Activated CD4-positive, alpha-beta T cell treated with anti-CD3 and anti-CD28 coated beads for 48 hours (primary cell): Measurements from ENCODE around the gene GNG10.
A peak's percentile ranks its signal among the peaks of the same experiment; 100 is the strongest.
"Not testable (repeated sequence)": the region's sequence is repeated elsewhere in the genome, so short reads cannot be mapped to it uniquely, and the experiment has no call there.

ENCODE experiments used
- DNase-seq: peaks from one replicate; pipeline ENCODE4 v3.0.0-alpha.2; 2020

GNG10 gene

DNA sequence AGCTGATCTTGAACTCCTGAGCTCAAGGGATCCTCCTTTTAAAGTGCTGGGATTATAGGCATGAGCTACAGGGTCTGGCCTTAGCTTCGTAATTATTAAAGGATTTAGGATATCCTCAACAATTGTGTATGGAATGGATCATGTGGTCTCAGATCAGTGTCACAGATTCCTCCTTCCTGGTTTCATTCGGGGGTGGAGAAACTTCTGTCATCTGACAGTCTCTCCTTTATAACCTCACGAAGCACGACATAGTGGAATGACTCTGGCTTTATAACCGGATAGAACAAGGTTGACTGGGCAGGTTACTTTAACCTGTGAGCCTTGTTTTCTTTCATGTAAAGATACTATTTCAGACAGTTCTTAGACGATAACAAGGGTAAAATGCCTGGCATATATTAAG, 4.4 kb upstream of the GNG10 start:
- DNase-seq = no peak

DNA sequence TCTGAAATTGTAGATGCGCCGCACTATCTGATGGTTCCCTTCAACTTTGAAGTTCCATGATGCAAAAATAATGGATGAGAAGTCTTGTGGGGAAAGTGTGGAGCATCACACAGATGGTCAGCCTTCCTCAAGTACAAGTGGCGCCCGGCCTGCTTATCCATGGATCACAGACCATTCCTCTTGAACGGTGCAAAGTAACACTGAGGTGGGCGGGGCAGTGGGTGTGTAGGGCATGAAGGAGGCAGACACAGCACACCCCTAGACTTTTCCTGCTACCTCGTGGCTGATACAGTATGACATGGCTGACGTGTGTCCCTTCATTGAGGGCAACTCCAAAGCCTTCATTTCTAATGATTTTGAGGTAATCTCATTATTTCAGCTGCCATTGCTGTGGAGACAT, 2.5 kb upstream of the GNG10 start:
- DNase-seq = no peak

DNA sequence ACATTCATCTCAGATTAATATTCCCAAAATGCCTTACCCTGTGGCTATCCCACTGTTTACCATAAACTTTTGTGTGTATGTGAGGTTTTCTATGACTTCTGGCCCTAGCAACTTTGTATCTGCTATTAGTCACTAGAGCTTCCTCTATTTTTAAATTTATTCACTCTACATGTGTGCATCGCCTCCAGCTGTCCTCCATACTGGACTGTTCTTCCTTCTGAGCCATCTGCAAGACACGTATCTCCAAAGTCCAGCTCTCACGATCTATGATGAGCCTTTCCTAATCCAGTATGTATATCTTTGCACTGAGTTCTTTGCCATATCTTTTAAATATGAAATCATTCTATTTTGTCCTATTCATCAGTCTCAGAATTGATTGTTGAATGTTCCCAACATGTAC, 1.7 kb upstream of the GNG10 start:
- no peak for DNase-seq

DNA sequence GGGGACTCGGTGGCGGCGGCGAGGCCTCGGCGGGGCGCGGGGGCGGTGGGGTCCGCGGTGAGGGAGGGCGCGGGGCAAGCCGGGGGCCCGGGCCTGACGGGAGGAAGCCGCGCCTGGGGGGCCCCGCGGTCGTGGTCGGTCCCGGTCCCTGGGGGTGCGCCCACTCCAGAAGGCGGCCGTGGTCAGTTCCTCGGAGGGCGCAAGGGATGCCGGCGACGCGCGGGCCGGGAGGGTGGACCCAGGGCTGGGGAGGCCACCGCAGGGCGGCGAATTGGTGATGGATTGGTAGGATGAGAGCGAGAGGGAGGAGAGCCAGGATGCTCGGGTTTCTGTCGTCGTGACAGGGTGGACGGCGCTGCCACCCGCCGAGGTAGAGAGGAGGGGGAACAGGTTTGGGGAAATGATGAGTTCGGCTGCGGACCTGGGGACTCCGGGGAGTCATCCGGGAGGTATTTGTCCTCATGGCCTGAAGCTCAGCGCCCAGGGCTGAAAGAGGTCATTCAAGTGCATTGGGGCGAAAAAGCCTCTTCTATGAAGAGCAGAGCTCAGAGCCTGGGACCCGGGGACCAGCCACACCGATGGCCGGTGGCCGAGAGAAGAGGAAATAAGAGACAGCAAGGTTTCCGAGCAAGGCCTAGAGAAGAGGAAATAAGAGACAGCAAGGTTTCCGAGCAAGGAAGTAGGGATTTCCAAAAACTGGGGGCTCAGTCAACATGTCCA, 557 bp downstream of the GNG10 start:
- DNase-seq = peak; percentile 48

DNA sequence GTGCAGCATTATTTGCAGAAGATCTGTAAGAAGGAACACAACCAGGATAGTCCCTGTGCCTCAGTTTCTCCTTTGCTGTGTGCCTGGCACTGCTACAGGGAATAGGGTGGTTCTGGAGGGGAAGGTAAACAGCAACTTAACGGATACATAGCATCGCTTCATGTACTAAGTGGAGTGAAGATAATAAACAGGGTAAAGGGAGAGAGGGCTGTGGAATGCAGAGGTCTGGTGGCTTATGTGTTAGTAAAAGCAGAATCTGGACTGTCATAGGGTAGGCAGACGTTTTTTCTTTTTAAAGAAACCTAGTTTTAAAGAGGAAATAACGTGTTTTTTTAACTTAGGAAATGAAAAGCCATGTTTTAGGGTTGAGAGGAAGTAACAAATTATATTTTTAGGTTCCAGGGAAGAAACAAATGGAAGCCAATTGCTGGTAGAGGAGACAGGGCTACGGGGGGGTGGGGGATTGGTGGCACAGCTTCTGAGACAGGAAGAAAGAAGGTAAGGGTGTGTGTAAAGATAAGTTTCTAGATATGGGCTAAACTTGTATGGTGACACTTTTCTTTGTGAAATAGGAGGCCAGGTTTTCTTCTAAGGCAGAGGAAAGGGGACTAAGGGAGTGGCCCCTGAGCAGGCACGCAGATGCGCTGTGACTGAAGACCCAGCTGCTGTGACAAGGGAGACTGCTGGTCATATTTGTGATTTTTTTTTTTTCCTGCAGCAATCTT, 1.3 kb downstream of the GNG10 start:
- no peak for DNase-seq

DNA sequence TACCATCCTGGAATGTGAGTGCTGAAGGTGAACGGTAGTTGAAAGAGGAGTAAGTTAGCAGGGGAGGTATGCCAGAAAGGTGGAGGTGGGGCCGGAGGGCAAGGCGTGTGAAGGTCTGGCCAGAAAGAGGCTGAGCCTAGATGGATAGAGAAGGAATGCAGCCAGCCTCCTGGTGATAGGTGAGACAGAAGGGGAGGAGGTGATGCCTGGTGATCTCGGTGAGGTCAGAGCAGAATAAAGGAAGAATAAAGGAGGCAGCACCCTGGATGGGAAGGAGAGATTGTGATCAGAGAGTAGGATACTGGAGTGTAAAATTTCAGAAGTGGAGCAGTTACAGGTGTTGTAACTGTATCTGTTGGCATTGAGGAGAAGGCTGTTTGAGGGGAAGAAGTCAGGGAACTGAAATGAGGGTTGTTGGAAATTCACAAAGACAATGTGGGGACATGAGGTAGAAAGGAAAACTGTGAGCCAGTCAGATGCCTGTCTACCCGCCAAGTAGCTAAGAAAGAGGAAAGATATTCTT, 2.0 kb downstream of the GNG10 start:
- no peak for DNase-seq

DNA sequence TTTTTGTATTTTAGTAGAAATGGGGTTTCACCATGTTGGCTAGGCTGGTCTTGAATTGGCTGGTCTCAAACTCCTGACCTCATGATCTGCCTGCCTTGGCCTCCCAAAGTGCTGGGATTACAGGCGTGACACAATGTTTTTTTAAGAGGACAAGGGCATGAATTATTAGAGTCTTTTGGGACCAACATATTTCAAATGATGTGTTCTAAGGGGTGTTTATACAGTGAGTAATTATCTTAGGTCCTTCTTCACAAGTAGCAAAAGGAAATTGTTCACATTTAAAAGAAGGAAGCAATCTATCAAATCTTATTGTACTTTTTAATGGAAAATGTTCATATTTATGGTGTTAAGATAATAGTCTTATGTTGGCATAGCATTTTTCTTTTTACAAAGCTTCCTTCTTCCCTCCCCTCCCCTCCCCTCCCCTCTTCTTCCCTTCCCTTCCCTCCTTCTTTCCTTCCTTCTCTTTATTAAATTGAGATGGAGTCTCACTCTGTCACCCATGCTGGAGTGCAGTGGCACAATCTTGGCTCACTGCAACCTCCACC, 6.7 kb downstream of the GNG10 start:
- DNase-seq = no peak

DNA sequence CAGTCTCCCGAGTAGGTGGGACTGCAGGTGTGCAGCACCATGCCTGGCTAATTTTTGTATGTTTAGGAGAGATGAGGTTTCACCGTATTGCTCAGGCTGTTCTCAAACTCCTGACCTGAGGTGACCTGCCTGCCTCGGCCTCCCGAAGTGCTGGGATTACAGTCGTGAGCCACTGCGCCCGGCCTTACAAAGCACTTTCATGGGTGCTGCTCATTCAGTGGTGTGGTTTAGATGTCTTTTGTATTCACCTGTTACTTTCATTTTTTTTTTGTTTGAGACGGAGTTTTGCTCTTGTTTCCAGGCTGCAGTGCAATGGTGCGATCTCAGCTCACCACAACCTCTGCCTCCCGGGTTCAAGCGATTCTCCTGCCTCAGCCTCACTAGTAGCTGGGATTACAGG, 7.2 kb downstream of the GNG10 start:
- DNase-seq = not testable (repeated sequence)

DNA sequence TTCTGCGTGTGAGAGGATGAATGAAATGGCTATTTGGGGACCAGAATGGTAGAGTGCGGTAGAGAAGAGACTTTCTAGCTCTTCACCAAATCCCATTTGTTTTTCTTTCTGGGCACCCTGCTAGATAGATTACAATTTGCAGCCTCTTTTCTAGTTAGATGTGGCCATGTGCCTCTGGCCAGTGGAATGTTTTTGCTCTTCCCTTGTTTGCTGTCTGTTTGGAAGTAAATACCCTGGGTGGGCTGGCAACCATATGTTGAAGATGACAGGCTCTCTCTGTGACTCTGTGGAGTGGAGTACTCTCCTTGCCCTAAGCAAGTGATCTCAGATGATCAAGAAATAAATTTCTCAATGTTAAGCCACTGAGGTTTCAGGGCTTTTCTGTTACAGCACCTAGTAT, 12.9 kb downstream of the GNG10 start:
- no peak for DNase-seq

DNA sequence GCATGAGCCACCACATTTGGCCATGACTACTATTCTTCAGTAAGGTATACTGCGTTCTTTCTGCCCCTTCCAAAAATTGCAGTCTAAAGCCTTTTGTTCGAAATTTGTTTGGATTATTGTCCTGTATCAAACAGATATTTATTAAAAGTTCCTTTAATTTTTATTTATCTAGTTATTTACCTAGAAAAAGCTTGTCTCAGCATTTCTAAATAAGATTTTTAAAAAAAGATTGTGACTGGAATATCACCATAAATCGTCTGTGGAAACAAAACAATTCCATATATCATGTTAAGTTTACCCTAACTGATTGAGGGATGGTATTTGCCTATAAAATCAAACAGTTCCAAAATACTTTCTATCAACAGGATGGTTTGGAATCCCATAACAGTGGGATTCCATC, 14.7 kb downstream of the GNG10 start:
- DNase-seq = no peak

DNA sequence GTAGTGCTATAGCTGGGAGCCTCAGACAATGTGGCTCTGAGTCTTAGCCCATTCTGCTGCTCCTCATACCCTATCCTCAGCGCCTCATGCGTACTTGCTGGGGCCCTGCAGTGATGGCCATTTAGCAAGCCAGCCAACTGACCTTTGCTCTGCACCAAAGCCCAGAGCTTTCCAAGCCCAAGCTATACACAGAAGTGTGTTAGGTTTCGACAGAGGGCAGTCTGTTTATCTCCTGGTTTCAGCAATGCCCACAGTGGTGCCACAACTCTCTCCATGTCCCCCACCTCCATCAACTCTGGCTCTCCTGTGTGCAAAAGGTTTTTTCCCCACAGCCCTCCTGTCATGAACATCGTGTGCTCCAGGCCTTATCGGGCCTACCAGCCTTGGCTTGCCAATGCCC, 16.9 kb downstream of the GNG10 start:
- DNase-seq = no peak

DNA sequence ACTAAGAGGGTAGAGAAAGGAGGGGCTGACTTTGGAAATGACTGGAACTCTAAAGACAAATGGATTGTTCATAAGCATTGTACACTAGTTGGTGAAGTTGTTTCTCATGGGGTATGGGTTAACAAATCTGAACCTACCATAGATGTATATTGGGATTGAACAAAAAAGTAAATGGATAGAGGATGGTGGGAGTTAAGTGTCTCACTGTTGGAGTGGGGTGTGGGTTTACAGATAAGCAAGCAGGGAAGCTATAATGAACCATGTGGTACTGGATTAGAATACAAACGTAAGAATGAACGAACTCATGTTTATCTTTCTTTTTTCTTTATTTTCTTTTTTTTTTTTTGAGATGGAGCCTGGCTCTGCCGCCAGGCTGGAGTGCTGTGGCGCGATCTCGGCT, 17.8 kb downstream of the GNG10 start:
- DNase-seq = no peak

DNA sequence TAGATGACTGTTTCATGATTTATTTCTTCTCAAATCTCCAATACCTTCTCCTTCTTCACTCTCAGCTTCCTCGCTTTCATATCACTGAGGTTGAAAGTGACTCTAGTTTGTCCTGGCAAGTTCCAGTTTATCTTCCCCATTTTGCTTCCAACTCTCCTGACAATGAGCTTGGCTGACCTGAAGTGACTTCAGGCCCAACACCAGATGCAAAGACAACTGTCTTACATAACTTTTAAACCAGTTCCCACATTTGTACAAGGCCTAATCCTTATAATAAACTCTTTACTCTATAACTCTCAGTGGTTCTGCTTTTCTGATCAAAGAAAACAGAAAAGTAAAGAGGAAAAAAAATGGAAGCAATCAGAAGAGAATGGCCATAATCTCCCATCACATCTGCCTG, 22.0 kb downstream of the GNG10 start:
- no peak for DNase-seq

DNA sequence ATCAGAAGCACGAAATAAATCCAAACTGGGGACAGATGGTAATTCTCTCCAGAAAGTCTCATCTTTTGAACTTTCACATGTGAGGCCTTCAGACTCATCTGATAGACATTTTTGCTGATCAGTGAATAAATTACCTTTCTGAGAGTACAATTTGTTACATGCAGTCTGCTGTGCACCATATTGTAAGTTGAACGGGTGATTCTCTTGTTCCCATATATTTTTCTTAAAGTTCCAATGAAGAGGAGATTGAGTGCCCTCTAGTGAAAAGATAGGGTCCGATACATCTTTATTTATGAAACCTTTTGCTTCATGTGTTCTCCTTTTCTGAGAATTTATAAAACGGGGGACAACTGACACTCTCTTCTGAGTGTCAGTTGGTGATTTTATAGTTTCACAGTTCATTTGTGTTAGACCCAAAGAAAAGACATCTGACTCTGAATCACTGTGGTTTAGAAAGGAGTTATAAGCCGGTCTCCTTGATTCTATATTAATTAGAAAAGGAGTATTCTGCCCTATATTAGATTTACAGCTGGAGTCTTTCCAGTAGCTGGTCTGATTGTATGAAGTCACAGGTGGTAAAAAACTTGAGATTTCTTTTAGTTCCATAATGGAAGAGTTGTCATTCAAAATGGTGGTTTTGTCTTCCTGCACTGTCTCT, 30.4 kb downstream of the GNG10 start:
- DNase-seq = no peak

DNA sequence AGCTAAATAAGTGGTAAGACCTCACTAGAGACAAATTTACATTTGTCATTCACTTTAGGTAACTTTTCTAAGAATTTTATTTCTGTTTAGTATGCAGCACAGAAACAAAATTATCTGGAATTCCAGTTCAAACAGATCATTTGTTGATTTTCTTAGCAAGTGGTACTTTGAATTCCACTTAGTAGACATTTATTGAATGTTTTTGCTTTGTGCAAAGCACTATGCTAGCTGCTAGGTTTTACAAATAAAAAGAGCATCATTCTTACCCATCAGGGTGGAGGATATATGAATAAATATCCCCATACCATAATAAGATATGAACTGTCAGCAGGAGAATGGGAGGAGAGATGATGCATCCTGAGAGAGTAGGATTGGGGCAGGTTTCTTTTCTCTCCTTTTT, 35.4 kb downstream of the GNG10 start:
- DNase-seq = no peak

DNA sequence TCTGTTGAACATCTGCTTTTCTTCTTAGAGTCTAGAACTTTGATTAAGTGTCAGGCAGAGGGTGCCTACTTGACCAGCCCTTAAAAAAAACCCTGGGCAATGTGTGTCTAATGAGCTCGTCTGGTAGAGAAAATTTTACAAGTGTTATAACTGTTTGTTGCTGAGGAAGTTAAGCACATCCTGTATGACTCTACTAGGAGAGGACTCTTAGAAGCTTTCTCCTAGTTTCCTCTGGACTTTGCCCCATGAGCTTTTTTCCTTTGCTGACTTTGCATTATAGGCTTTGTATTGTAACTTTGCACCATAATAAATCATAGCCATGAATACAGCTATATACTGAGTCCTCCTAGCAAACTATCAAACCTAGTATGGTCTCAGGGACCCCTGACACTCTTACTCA, 39.4 kb downstream of the GNG10 start:
- DNase-seq = no peak

DNA sequence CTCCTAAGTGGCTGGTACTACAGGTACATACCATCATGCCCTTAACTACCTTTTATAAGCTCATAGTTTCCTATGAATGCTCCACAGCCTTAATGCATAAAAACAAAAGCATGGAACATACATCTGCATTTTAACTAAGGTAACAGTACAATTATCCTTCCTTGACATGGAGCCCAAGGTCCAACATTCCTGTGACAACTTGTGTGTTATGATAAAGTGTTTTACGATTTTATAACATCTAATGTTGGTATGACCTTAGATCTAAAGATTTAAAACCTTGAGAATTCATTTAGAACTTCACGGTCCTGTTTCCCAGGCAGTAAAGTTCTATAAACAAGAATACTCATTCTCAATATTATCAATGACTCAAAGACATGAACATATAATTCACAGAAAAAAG, 43.1 kb downstream of the GNG10 start:
- no peak for DNase-seq

DNA sequence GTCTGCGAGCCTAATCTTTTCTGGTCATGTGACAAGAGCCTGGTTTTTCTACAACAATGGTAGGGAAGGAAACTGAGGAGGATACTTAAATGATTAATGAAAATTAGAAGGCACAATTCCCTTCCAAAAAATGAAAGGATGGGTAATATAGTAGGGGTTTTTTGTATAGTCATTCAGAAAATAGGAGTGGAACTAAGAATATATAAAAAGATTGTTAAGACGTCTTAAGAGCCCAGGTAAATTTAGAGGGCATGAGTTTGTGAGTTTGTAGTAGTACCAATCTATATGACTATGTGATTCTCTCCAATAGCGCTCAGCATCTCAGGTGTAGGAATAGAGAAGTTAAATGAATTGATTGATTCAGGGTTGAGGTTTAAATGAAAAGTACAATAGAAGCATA, 50.1 kb downstream of the GNG10 start:
- no peak for DNase-seq

DNA sequence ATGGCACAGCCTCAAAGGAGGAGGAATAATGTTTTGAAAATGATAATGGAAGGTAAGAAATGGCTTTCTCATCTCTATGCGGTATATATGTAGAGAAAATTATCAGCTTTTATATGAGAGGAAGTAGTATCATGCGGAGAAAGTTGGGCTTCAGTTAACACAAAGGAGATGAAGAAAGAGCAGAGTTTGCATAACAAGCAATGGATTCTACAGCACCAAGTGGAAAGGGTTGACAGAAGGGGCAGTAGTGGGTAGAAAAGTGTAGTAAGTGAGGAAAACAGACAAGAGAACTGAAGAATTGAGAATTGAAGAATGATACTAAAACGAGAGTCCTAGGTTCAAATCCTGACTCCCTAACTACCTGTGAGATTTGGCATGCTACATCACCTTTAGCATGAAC, 51.0 kb downstream of the GNG10 start:
- DNase-seq = no peak

DNA sequence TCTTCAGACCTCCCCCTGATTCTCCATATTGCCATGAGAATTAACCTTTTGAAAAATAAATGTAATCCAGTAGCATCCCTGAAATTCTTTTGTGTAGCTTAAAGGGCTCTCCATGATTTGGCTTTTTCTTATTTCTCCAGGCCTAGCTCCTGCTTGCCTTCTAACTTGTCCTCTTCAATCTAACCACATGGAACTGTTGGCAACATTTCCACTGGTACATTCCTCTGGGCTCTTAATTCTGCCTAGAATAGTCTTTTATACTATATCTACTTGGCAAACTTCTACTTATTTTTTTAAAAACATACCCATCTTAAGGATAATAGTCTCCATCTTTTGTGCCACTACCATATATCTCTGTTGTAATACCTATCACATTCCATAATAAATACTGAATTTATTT, 54.1 kb downstream of the GNG10 start:
- DNase-seq = no peak

DNA sequence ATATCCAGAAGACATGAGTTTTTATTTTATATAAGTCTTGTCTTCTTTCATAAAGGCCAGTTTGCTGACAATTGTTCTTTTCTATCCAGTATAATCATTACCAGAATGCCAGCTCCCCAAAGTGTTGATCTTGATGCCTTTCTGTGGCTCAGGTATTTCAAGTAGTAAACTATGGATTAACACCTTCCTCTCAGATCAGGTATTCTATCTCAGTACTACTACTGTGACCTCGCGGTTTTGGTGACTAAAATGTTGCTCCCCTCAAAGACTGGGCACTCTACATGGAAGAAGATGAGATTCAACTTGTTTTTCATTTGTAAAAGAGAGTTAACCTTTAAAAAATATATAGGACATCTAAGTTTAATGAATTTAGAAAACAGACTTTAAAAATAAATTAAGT, 58.1 kb downstream of the GNG10 start:
- DNase-seq = no peak
